Loucy (cell line): ENCODE measurements around the gene CDH4.

Experiments
- H2AFZ ChIP-seq: fragments of 200-600 bp; sonication (generic); 2 replicates; pipeline ENCODE4 v1.6.0; 2016; ENCODE audit warnings: antibody characterized with exemption, mild to moderate bottlenecking, low read length, moderate library complexity
- H3F3A ChIP-seq: fragments of 200-600 bp; 2 replicates; pipeline ENCODE4 v1.6.0; 2016; ENCODE audit warnings: antibody characterized with exemption, low read depth, mild to moderate bottlenecking
- H3K27me3 ChIP-seq: fragments of 200-600 bp; sonication (generic); 2 replicates; pipeline ENCODE4 v1.6.1; 2014; ENCODE audit warnings: low read length, mild to moderate bottlenecking; ENCODE audit not compliant: insufficient read depth, poor library complexity, severe bottlenecking
- H3K36me3 ChIP-seq: fragments of 200-600 bp; sonication (generic); 2 replicates; pipeline ENCODE4 v1.6.1; 2016; ENCODE audit warnings: low read length; ENCODE audit not compliant: insufficient read depth
- H3K4me1 ChIP-seq: fragments of 200-600 bp; sonication (generic); 2 replicates; pipeline ENCODE4 v1.5.1; 2014; ENCODE audit warnings: low read length, mild to moderate bottlenecking; ENCODE audit not compliant: insufficient read depth, poor library complexity, severe bottlenecking
- H3K4me2 ChIP-seq: fragments of 200-600 bp; sonication (generic); 2 replicates; pipeline ENCODE4 v1.6.0; 2014; ENCODE audit warnings: antibody characterized with exemption, low read length, low read depth, mild to moderate bottlenecking; ENCODE audit not compliant: poor library complexity, severe bottlenecking
- H3K4me3 ChIP-seq: fragments of 200-600 bp; sonication (generic); 2 replicates; pipeline ENCODE4 v1.5.1; 2014; ENCODE audit warnings: low read length, mild to moderate bottlenecking, mixed read lengths; ENCODE audit not compliant: poor library complexity, severe bottlenecking
- H3K79me2 ChIP-seq: fragments of 200-600 bp; sonication (generic); 2 replicates; pipeline ENCODE4 v1.6.1; 2014; ENCODE audit warnings: low read length; ENCODE audit not compliant: insufficient read depth
- H3K9ac ChIP-seq: fragments of 200-600 bp; sonication (generic); 2 replicates; pipeline ENCODE4 v1.6.0; 2014; ENCODE audit warnings: mild to moderate bottlenecking, low read depth, low read length, moderate library complexity; ENCODE audit not compliant: poor library complexity, severe bottlenecking
- H3K9me2 ChIP-seq: fragments of 200-600 bp; sonication (generic); replicated peaks from 2 replicates; pipeline ENCODE4 v1.6.1; 2016; ENCODE audit warnings: low read depth, low read length, mixed read lengths
- H3K9me3 ChIP-seq: fragments of 200-600 bp; sonication (generic); 2 replicates; pipeline ENCODE4 v1.6.1; 2014; ENCODE audit warnings: mild to moderate bottlenecking, antibody characterized with exemption, low read length, low read depth; ENCODE audit not compliant: insufficient read depth
- H4K20me1 ChIP-seq: fragments of 200-600 bp; sonication (generic); 2 replicates; pipeline ENCODE4 v1.6.0; 2014; ENCODE audit warnings: antibody characterized with exemption, low read length, mild to moderate bottlenecking; ENCODE audit not compliant: insufficient read depth, poor library complexity, severe bottlenecking
- CTCF ChIP-seq: fragments of 200-600 bp; sonication (generic); conservative IDR thresholded peaks from 2 replicates; pipeline ENCODE4 v1.5.1; 2014; ENCODE audit warnings: mild to moderate bottlenecking, antibody characterized with exemption, low read length
- EZH2phosphoT487 ChIP-seq: fragments of 200-600 bp; IDR thresholded peaks from 2 replicates; pipeline ENCODE4 v1.6.1; 2018; ENCODE audit warnings: antibody characterized with exemption, mild to moderate bottlenecking, moderate library complexity, borderline replicate concordance

CDH4 gene

GRCh38 chr20:61640871-61641245 lies 388.8 kb downstream of the CDH4 start:
- no peak overlapping the region for H3K4me2 ChIP-seq
- no peaks in the 10 kb centered on the region for H3F3A ChIP-seq
- H4K20me1 ChIP-seq: peaks cover 3% of the 10 kb centered on the region
- no peaks in the 10 kb centered on the region for H3K4me1 ChIP-seq
- no peak overlapping the region for H3K4me3 ChIP-seq
- no peaks in the 10 kb centered on the region for H3K79me2 ChIP-seq
- H3K36me3 ChIP-seq: no peaks in the 10 kb centered on the region
- H3K9ac ChIP-seq: no peak overlapping the region
- TF ChIP-seq EZH2phosphoT487 (no peak), CTCF (no peak)
- H3K9me3 ChIP-seq: 0 out of 2 replicates have a peak, but pooled peaks cover 3% of the 10 kb centered on the region
- H2AFZ ChIP-seq: no peak overlapping the region
- H3K9me2 ChIP-seq: no peaks in the 10 kb centered on the region
- H3K27me3 ChIP-seq: no peaks in the 10 kb centered on the region

- Histone ChIP-seq H3K4me2 (no peak overlapping the region), H3F3A (no peaks in the 10 kb centered on the region), H3K27me3 (no peaks in the 10 kb centered on the region), H3K9me2 (no peaks in the 10 kb centered on the region), H3K9ac (no peak overlapping the region), H2AFZ (no peak overlapping the region), H3K4me3 (no peak overlapping the region), H4K20me1 (peaks cover 3% of the 10 kb centered on the region), H3K79me2 (no peaks in the 10 kb centered on the region), H3K4me1 (no peaks in the 10 kb centered on the region), H3K9me3 (0 out of 2 replicates have a peak, but pooled peaks cover 3% of the 10 kb centered on the region), H3K36me3 (no peaks in the 10 kb centered on the region)
- no peak for TF ChIP-seq EZH2phosphoT487
- TF ChIP-seq CTCF: no peak
These were observed 391.8 kb downstream of the CDH4 start for GRCh38 chr20:61643656-61644377.

- H3K4me2 ChIP-seq: no peak overlapping the region
- H3K4me3 ChIP-seq: no peak overlapping the region
- peaks cover 3% of the 10 kb centered on the region; the same call in 1 of the 2 replicates for H3K36me3 ChIP-seq
- H3K79me2 ChIP-seq: no peaks in the 10 kb centered on the region
- H2AFZ ChIP-seq: no peak overlapping the region
- no peaks in the 10 kb centered on the region for H3K9me2 ChIP-seq
- TF ChIP-seq EZH2phosphoT487 (no peak), CTCF (no peak)
- H3K4me1 ChIP-seq: no peaks in the 10 kb centered on the region
- peaks cover 3% of the 10 kb centered on the region for H4K20me1 ChIP-seq
- H3K27me3 ChIP-seq: no peaks in the 10 kb centered on the region
- no peaks in the 10 kb centered on the region for H3F3A ChIP-seq
- no peak overlapping the region for H3K9ac ChIP-seq
- H3K9me3 ChIP-seq: 0 out of 2 replicates have a peak, but pooled peaks cover 3% of the 10 kb centered on the region
These were observed 392.5 kb downstream of the CDH4 start for GRCh38 chr20:61644378-61645076.
